ENCODE data around the gene PTPRN2.

The PTPRN2 gene

GRCh38 chr7:157829491-157829890 lies 758.1 kb downstream of the PTPRN2 start:
- no peak for DNase-seq (ENCODE audit: low read depth)

- no peak for DNase-seq (ENCODE audit: low read depth)
These were observed 758.7 kb downstream of the PTPRN2 start for GRCh38 chr7:157828881-157829280.

- DNase-seq (ENCODE audit: low read depth), result no peak
These were observed 759.4 kb downstream of the PTPRN2 start for GRCh38 chr7:157828190-157828589.

GRCh38 chr7:157827863-157828160 lies 759.8 kb downstream of the PTPRN2 start:
- DNase-seq (ENCODE audit: low read depth), result no peak

- DNase-seq (ENCODE audit: low read depth), result no peak
These were observed 760.4 kb downstream of the PTPRN2 start for GRCh38 chr7:157827045-157827862.

GRCh38 chr7:157826566-157826965 lies 761.1 kb downstream of the PTPRN2 start:
- DNase-seq (ENCODE audit: low read depth), result no peak

- no peak for DNase-seq (ENCODE audit: low read depth)
These were observed 762.3 kb downstream of the PTPRN2 start for GRCh38 chr7:157825325-157825724.

- DNase-seq (ENCODE audit: low read depth), result no peak
These were observed 762.9 kb downstream of the PTPRN2 start for GRCh38 chr7:157824819-157825121.

GRCh38 chr7:157824011-157824818 lies 763.4 kb downstream of the PTPRN2 start:
- no peak for DNase-seq (ENCODE audit: low read depth)

GRCh38 chr7:157822688-157823031 lies 765.0 kb downstream of the PTPRN2 start:
- DNase-seq (ENCODE audit: low read depth), result no peak

- no peak for DNase-seq (ENCODE audit: low read depth)
These were observed 765.5 kb downstream of the PTPRN2 start for GRCh38 chr7:157821959-157822687.

- DNase-seq (ENCODE audit: low read depth), result no peak
These were observed 766.8 kb downstream of the PTPRN2 start for GRCh38 chr7:157820796-157821195.

- DNase-seq (ENCODE audit: low read depth), result no peak
These were observed 768.2 kb downstream of the PTPRN2 start for GRCh38 chr7:157819455-157819807.

GRCh38 chr7:157818701-157819454 lies 768.7 kb downstream of the PTPRN2 start:
- no peak for DNase-seq (ENCODE audit: low read depth)

- DNase-seq (ENCODE audit: low read depth), result no peak
These were observed 769.5 kb downstream of the PTPRN2 start for GRCh38 chr7:157817944-157818700.

- no peak for DNase-seq (ENCODE audit: low read depth)
These were observed 770.2 kb downstream of the PTPRN2 start for GRCh38 chr7:157817433-157817832.

- DNase-seq (ENCODE audit: low read depth), result no peak
These were observed 770.9 kb downstream of the PTPRN2 start for GRCh38 chr7:157816526-157817250.

GRCh38 chr7:157816086-157816485 lies 771.5 kb downstream of the PTPRN2 start:
- no peak for DNase-seq (ENCODE audit: low read depth)

GRCh38 chr7:157815706-157816022 lies 772.0 kb downstream of the PTPRN2 start:
- no peak for DNase-seq (ENCODE audit: low read depth)

GRCh38 chr7:157814931-157815705 lies 772.5 kb downstream of the PTPRN2 start:
- DNase-seq (ENCODE audit: low read depth), result no peak

Data from stimulated activated CD8-positive, alpha-beta memory T cell treated with anti-CD3 and anti-CD28 coated beads, Interleukin-15, amount 100 ng/mL, for 24 hours (primary cell).